Stomach smooth muscle (tissue), 2 donors: ENCODE data around the gene TRMT61A.
A peak's percentile ranks its signal among the peaks of the same experiment; 100 is the strongest.

ENCODE experiments used
- H3K27ac ChIP-seq: one replicate; pipeline ENCODE4 v1.7.0; 2013; ENCODE audit warnings: mild to moderate bottlenecking, low read length, inconsistent platforms
- H3K27me3 ChIP-seq, 2 donors: one replicate each; pipeline ENCODE4 v1.7.0; 2013; ENCODE audit warnings: low read length in 2 of 2; ENCODE audit not compliant: insufficient read depth in 2 of 2, control insufficient read depth in 1 of 2
- H3K36me3 ChIP-seq, 2 donors: one replicate each; pipeline ENCODE4 v1.7.0; 2013; ENCODE audit warnings: low read length in 2 of 2; ENCODE audit not compliant: control insufficient read depth in 2 of 2, insufficient read depth in 2 of 2
- H3K4me1 ChIP-seq: one replicate; pipeline ENCODE4 v1.7.0; 2013; ENCODE audit warnings: low read length; ENCODE audit not compliant: control insufficient read depth, insufficient read depth
- H3K4me3 ChIP-seq, 2 donors: one replicate each; pipeline ENCODE4 v1.7.0; 2013; ENCODE audit warnings: low read length in 2 of 2
- H3K9ac ChIP-seq, 2 donors: one replicate each; pipeline ENCODE4 v1.7.0; 2013; ENCODE audit warnings: low read length in 2 of 2, mild to moderate bottlenecking in 1 of 2
- H3K9me3 ChIP-seq, 2 donors: one replicate each; pipeline ENCODE4 v1.7.0; 2013; ENCODE audit warnings: low read length in 2 of 2; ENCODE audit not compliant: control insufficient read depth in 2 of 2
- donor health status: healthy.
- donor health status: Pancreatic carcinoma.

TRMT61A gene

DNA sequence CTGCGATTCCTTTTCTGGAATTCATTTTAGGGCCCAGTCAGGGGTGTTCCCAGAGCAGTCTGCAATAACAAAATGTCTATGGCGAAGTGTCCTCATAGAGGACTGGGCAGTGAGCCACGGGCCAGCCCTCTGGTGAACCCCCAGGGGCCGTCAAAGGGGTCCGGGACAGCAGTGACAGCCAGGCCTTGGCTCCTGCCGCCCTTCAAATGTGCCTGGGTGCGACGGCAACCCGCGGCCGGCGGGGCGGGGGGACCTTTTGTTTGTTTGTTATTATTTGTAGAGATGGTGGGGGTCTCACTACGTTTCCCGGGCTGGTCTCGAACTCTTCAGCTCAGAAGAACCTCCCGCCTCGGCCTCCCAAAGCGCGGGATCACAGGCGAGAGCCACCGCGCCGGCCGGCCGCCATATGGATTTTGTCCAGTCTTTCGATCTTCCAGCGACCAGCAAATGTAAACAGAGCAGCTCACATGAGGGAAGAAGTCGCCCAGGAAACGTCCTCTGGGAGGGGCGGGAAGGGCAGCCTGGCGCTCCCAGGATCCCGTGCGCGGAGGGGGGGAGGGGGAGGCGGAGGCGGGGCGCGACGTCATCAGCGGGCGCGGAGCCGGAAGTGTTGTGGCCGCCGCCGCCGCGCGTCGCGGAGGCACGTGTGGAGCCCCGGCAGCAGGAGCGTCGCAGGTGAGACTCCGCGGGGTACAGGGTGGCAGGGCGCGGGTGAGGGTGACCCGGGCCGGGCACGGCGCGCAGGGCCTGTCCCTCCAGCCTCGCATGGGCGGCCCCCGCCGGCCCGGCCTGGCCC lies at the start of gene TRMT61A:
Gene TRMT61A (plus strand): TSS at position 610 of the 796 bp plus-strand sequence. CDS start 783 bp downstream, outside the sequence.
- no peaks in the 10 kb centered on the region for H3K27me3 ChIP-seq
- peak within 1 kb of the TSS; percentile 82 to 94 for H3K9ac ChIP-seq
- H3K36me3 ChIP-seq = peaks cover 5 to 7% of the 10 kb centered on the region in 2 donors
- H3K9me3 ChIP-seq = no peaks in the 10 kb centered on the region
- H3K27ac ChIP-seq = peak within 1 kb of the TSS; percentile 84
- peaks cover 74% of the 10 kb centered on the region for H3K4me1 ChIP-seq
- H3K4me3 ChIP-seq = peak within 1 kb of the TSS; percentile 90 to 98

DNA sequence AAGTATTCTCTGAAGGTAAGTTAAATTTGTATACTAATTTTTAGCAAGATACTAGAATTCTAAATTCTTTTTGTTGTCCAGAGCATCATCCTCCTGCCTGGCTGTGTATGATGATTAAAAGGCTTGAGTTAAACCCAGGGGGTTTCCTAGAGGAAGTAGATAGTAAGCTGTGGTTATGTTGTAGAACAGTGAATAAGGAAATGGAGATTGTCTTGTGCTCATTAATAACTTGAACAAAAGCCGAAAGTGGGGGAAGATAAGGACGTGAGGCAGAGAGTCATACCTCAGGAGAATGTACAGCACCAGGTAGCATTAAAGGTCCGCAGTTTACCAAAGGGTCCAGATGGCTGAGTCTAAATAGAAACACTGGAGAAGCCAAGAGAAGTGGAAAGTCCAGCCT lies 48.4 kb upstream of the TRMT61A start:
- peaks cover 27 to 41% of the 10 kb centered on the region in 2 donors for H3K36me3 ChIP-seq
- no peaks in the 10 kb centered on the region for H3K27me3 ChIP-seq

GRCh38 chr14:103483600-103483999 lies 45.4 kb upstream of the TRMT61A start:
- H3K4me1 ChIP-seq = no peaks in the 10 kb centered on the region
- no peak overlapping the region for H3K9ac ChIP-seq
- H3K27ac ChIP-seq = no peak overlapping the region
- H3K9me3 ChIP-seq = no peaks in the 10 kb centered on the region
- no peaks in the 10 kb centered on the region for H3K27me3 ChIP-seq
- peaks cover 26 to 29% of the 10 kb centered on the region in 2 donors for H3K36me3 ChIP-seq
- no peak overlapping the region for H3K4me3 ChIP-seq

More for the DNA sequence above, 48.4 kb upstream of the TRMT61A start:
- Histone ChIP-seq H3K4me3 (no peak overlapping the region), H3K9me3 (no peaks in the 10 kb centered on the region), H3K27ac (no peak overlapping the region), H3K9ac (no peak overlapping the region), H3K4me1 (no peaks in the 10 kb centered on the region)

DNA sequence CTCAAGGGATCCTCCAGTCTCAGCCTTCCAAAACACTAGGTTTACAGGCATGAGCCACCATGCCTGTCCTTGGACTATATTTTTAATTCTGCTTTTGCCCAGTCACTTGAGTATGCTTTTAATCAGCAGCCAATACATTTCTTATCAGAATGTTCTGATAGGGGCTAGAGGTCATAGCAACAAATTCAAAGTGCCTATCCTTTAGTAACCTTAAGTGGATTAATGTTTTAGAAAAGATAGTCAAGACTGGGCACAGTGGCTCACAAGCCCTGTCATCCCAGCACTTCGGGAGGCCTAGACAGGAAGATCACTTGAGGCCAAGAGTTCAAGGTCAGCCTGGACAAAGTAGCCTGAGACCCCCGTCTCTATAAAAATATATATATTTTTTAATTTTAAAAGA lies 43.5 kb upstream of the TRMT61A start:
- no peak overlapping the region for H3K4me3 ChIP-seq
- peaks cover 29 to 34% of the 10 kb centered on the region in 2 donors for H3K36me3 ChIP-seq
- H3K9ac ChIP-seq = no peak overlapping the region
- H3K27ac ChIP-seq = no peak overlapping the region
- H3K4me1 ChIP-seq = no peaks in the 10 kb centered on the region
- H3K9me3 ChIP-seq = no peaks in the 10 kb centered on the region
- no peaks in the 10 kb centered on the region for H3K27me3 ChIP-seq

DNA sequence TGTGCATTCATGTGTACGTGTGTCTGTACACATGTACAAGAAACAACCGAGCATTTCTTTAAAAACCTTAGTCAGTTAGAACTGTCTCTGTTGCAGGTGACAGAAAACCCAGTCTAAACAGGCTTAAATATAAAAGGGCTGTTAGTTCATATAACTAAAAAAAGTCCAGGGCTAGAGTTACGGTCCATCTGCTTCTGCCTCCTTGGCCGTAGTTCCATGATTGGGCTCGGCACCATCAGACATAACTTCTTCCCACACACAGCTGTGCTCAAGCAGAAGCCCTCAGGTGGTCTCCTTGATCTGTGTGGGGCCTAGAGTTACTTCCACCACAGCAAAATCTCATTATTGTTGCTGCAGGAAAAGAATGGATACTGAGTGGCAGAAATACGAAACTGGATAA lies 40.9 kb upstream of the TRMT61A start:
- H3K27ac ChIP-seq = no peak overlapping the region
- peaks cover 30 to 31% of the 10 kb centered on the region in 2 donors for H3K36me3 ChIP-seq
- H3K9ac ChIP-seq = no peak overlapping the region
- H3K9me3 ChIP-seq = no peaks in the 10 kb centered on the region
- H3K27me3 ChIP-seq = no peaks in the 10 kb centered on the region
- no peak overlapping the region for H3K4me3 ChIP-seq
- no peaks in the 10 kb centered on the region for H3K4me1 ChIP-seq

DNA sequence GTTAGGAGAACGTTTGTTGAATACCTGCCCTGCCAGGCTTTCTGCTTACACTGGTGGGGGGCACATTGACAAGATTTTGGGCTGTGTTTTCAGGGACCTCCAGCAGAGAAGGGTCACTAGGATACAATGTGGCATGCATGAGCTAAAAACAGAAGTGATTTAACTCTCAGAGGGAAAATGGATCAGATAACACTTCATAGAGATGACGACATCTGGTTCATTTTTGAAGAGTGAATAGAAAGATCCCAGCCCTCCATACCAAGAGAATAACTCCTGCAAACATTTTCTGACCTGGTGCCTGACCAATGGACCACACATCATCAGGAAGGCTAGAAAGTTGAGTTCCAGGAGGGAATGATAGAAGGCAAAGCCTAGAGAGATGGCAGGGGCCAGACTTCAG lies 40.0 kb upstream of the TRMT61A start:
- Histone ChIP-seq H3K27me3 (no peaks in the 10 kb centered on the region), H3K4me1 (no peaks in the 10 kb centered on the region), H3K4me3 (no peak overlapping the region), H3K9ac (no peak overlapping the region), H3K36me3 (peaks cover 30 to 33% of the 10 kb centered on the region in 2 donors), H3K27ac (no peak overlapping the region), H3K9me3 (no peaks in the 10 kb centered on the region)

- Histone ChIP-seq H3K9me3 (no peaks in the 10 kb centered on the region), H3K4me3 (no peak overlapping the region), H3K4me1 (no peaks in the 10 kb centered on the region), H3K36me3 (peaks cover 30 to 33% of the 10 kb centered on the region in 2 donors), H3K27ac (no peak overlapping the region), H3K9ac (no peak overlapping the region), H3K27me3 (no peaks in the 10 kb centered on the region)
These were observed 39.4 kb upstream of the TRMT61A start for GRCh38 chr14:103489621-103490020.

DNA sequence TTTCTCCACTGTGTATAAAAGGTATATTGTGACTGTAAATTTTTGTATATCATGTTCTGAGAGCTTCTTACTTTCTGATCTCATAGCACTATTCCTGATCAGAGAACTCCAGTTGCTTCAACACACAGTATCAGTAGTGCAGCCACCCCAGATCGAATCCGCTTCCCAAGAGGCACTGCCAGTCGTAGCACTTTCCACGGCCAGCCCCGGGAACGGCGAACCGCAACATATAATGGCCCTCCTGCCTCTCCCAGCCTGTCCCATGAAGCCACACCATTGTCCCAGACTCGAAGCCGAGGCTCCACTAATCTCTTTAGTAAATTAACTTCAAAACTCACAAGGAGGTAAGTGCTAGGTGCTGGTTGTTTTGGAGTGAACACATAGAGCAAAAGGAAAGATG lies 37.3 kb upstream of the TRMT61A start:
- no peak overlapping the region for H3K4me3 ChIP-seq
- H3K27me3 ChIP-seq = no peaks in the 10 kb centered on the region
- no peaks in the 10 kb centered on the region for H3K4me1 ChIP-seq
- H3K27ac ChIP-seq = no peak overlapping the region
- no peaks in the 10 kb centered on the region for H3K9me3 ChIP-seq
- peaks cover 34 to 37% of the 10 kb centered on the region in 2 donors for H3K36me3 ChIP-seq
- no peak overlapping the region for H3K9ac ChIP-seq

- Histone ChIP-seq H3K9me3 (no peaks in the 10 kb centered on the region), H3K4me3 (no peak overlapping the region), H3K4me1 (no peaks in the 10 kb centered on the region), H3K36me3 (peaks cover 33 to 35% of the 10 kb centered on the region in 2 donors), H3K9ac (no peak overlapping the region), H3K27ac (peak overlapping the region; percentile 37), H3K27me3 (no peaks in the 10 kb centered on the region)
These were observed 36.7 kb upstream of the TRMT61A start for GRCh38 chr14:103492156-103492925.

GRCh38 chr14:103495854-103496253 lies 33.1 kb upstream of the TRMT61A start:
- H3K9ac ChIP-seq = no peak overlapping the region
- H3K27ac ChIP-seq = no peak overlapping the region
- H3K36me3 ChIP-seq = peaks cover 23 to 24% of the 10 kb centered on the region in 2 donors

More at GRCh38 chr14:103495854-103496253, 33.1 kb upstream of the TRMT61A start:
- no peaks in the 10 kb centered on the region for H3K27me3 ChIP-seq
- peaks cover 7% of the 10 kb centered on the region for H3K4me1 ChIP-seq
- no peak overlapping the region for H3K4me3 ChIP-seq
- H3K9me3 ChIP-seq = no peaks in the 10 kb centered on the region
